A549 treated with AZD9567 at 1 μM for 4 hours (cell line): ENCODE results near the gene SDC1. TPM values are rescaled to one million over a fixed set of nuclear protein-coding genes. Genes with fewer than 3 reads are reported as not detected.

ENCODE experiments used
- total RNA-seq: library from RNA; stranded (reverse); fragments of 200-300 nt; extraction: Qiagen RNA extraction; gene quantifications from 5 replicates; pipeline ENCODE4 v1.2.3, GENCODE V29; 2022; ENCODE audit not compliant: insufficient read depth

Gene SDC1, protein sequence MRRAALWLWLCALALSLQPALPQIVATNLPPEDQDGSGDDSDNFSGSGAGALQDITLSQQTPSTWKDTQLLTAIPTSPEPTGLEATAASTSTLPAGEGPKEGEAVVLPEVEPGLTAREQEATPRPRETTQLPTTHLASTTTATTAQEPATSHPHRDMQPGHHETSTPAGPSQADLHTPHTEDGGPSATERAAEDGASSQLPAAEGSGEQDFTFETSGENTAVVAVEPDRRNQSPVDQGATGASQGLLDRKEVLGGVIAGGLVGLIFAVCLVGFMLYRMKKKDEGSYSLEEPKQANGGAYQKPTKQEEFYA
- 130 to 190 TPM (median 173 TPM) in 5 replicates for total RNA-seq

DNA sequence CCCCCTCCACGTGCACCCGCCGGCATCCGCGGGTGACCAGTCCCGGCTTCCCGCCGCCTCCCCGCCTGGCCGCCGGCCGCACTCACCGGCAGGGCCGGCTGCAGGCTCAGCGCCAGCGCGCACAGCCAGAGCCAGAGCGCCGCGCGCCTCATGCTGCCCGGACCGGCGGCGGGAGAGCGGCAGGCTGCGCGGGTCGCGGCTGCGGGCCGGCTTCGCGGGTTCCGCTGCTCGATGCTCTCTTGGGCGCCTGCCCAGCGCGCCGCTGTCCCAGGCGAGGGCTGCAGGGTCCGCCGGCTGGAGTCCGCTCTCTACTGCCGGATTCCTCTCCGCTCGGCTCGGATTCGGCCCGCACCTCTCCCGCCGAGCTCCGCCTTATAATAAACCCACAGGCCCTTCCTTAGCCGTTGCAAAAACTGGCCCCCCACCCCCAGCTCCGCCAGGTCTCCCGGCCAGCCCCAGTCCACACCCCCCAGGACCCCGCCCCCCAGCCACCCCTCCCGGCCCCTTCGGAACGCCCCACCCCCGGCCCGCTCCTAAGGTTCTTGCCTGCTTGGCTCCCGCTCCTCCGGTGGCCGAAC, at the start of gene SDC1:
SDC1 (minus strand) TSS at position 415 of the 578 bp plus-strand sequence; CDS start at position 152, 263 bp downstream.

Other genes starting within 250 kb of the SDC1 start
- 13.3 to 21.8 TPM (median 15.4 TPM) in 5 replicates for gene WDR35, start 235.0 kb downstream of the SDC1 start, total RNA-seq
- 10.0 to 16.1 TPM (median 14.9 TPM) in 5 replicates for gene MATN3, start 212.5 kb downstream of the SDC1 start, total RNA-seq
- 210 to 294 TPM (median 268 TPM) in 5 replicates for gene LAPTM4A, start 173.5 kb downstream of the SDC1 start, total RNA-seq
- 32.1 to 46.2 TPM (median 44.0 TPM) in 5 replicates for gene PUM2, start 125.7 kb upstream of the SDC1 start, total RNA-seq
- gene RHOB, start 221.9 kb upstream of the SDC1 start, total RNA-seq, result 300 to 419 TPM (median 383 TPM) in 5 replicates